ENCODE data around the gene KIF26B. TPM values are rescaled to one million over a fixed set of nuclear protein-coding genes. Genes with fewer than 3 reads are reported as not detected.

The KIF26B gene
- total and polyA plus RNA-seq, 2 of the 4 experiments (the other 2 are of a cell fraction) = 0.53 to 0.54 TPM

- intact Hi-C loops (cut with micrococcal nuclease) = no loop called here
- DNase-seq (no peak), ATAC-seq (ENCODE audit: low read depth) (no peak)
- no peak for TF ChIP-seq FOS (IDR thresholded peaks at IDR 0.05; ENCODE audit: low read depth, low read length)
- Histone ChIP-seq H2AK5ac (ENCODE audit: low read depth, low read length) (no peak overlapping the region), H3K79me1 (ENCODE audit: low read depth in 1 of 2, low read length in 2 of 2) (no peaks in the 10 kb centered on the region), H3K9me3 (ENCODE audit: control insufficient read depth, insufficient read depth, low read length) (no peaks in the 10 kb centered on the region), H3K9me1 (ENCODE audit: insufficient read depth, low read length) (no peaks in the 10 kb centered on the region), H3K36me3 (ENCODE audit: control insufficient read depth, insufficient read depth, low read length) (0 out of 2 replicates have a peak, but pooled peaks cover 1% of the 10 kb centered on the region), H3K4ac (ENCODE audit: low read depth, low read length) (no peak overlapping the region), H4K8ac (ENCODE audit: low read depth in 2 of 2, low read length in 2 of 2) (no peak overlapping the region), H3K9ac (ENCODE audit: low read depth, low read length) (no peak overlapping the region), H3K56ac (ENCODE audit: extremely low read depth, insufficient read depth, low read length) (no peak overlapping the region), H2AK9ac (replicated peaks; ENCODE audit: low read depth, low read length, poor library complexity) (no peak overlapping the region), H2BK20ac (ENCODE audit: low read depth, low read length) (no peak overlapping the region), H3K14ac (replicated peaks; ENCODE audit: low read depth, low read length) (no peak overlapping the region), H3K18ac (ENCODE audit: low read depth, low read length) (no peak overlapping the region), H3K27ac (ENCODE audit: insufficient read depth, low read length) (no peak overlapping the region), H3K4me3 (ENCODE audit: insufficient read depth, low read depth, low read length) (no peak overlapping the region), H3K23ac (ENCODE audit: low read depth, low read length) (no peak overlapping the region), H2BK5ac (ENCODE audit: low read depth, low read length, poor library complexity, severe bottlenecking) (no peak overlapping the region), H3K4me2 (ENCODE audit: low read depth, low read length) (no peak overlapping the region), H4K91ac (ENCODE audit: insufficient read depth, low read depth, low read length) (no peak overlapping the region), H3K4me1 (ENCODE audit: control insufficient read depth, insufficient read depth, low read length) (peaks cover 6% of the 10 kb centered on the region), H2AFZ (replicated peaks; ENCODE audit: low read length, poor library complexity) (no peak overlapping the region), H4K5ac (ENCODE audit: low read depth, low read length) (no peak overlapping the region), H2BK120ac (ENCODE audit: low read depth, low read length) (no peak overlapping the region), H3K27me3 (ENCODE audit: control insufficient read depth, insufficient read depth, low read length) (peaks cover 8% of the 10 kb centered on the region), H4K20me1 (ENCODE audit: insufficient read depth, low read length) (no peaks in the 10 kb centered on the region), H2BK15ac (ENCODE audit: low read depth, low read length) (no peak overlapping the region)
- WGBS, 2 experiments (ENCODE audit: extremely low coverage in 2 of 2, insufficient read length in 1 of 2) = 62% methylated on average over 4 of the region's 7 CpGs; no CpG with 5 or more reads in 1 of the 2 experiments
- ChIA-PET POLR2A (ENCODE audit: unreplicated experiment) (no interaction called here), CTCF (no interaction called here)
- dilution Hi-C loops (cut with HindIII; ENCODE audit: low sequenced_read_pairs, unreplicated experiment) = no loop called here
- in situ Hi-C loops (cut with MboI; ENCODE audit: low sequenced_read_pairs) = no loop called here
- BruUV-seq (replicated peaks) = no TSS peak
These were observed 425.1 kb downstream of the KIF26B start for GRCh38 chr1:245579881-245580280.

All from IMR-90 (cell line).